Endodermal cell (in vitro differentiated cells): Measurements from ENCODE around the gene LYPD5. TPM values are rescaled to one million over a fixed set of nuclear protein-coding genes. Genes with fewer than 3 reads are reported as not detected.

Experiments
- DNase-seq: peaks from one replicate; pipeline ENCODE4 v3.0.0-alpha.2; 2017
- H3K27ac ChIP-seq: 2 replicates; pipeline ENCODE4 v1.5.1; 2013; ENCODE audit warnings: mild to moderate bottlenecking, low read depth, low read length, moderate library complexity
- H3K27me3 ChIP-seq: 2 replicates; pipeline ENCODE4 v1.6.1; 2013; ENCODE audit warnings: mild to moderate bottlenecking, low read length, moderate library complexity; ENCODE audit not compliant: insufficient read depth, control insufficient read depth, poor library complexity, severe bottlenecking
- H3K36me3 ChIP-seq: 2 replicates; pipeline ENCODE4 v1.7.0; 2013; ENCODE audit warnings: mild to moderate bottlenecking, low read length, moderate library complexity; ENCODE audit not compliant: control insufficient read depth, insufficient read depth
- H3K4me1 ChIP-seq: one replicate; pipeline ENCODE4 v1.7.0; 2013; ENCODE audit warnings: low read length; ENCODE audit not compliant: control insufficient read depth, insufficient read depth
- H3K4me3 ChIP-seq: 2 replicates; pipeline ENCODE4 v1.5.1; 2013; ENCODE audit warnings: mild to moderate bottlenecking, low read length, moderate library complexity
- H3K9ac ChIP-seq: 2 replicates; pipeline ENCODE4 v1.6.1; 2013; ENCODE audit warnings: mild to moderate bottlenecking, low read length, moderate library complexity; ENCODE audit not compliant: poor library complexity, severe bottlenecking; ENCODE audit errors: extremely low read depth
- H3K9me3 ChIP-seq: 2 replicates; pipeline ENCODE4 v1.6.1; 2013; ENCODE audit warnings: mild to moderate bottlenecking, low read length, moderate library complexity; ENCODE audit not compliant: control insufficient read depth
- H3K27ac Mint-ChIP-seq: 2 replicates; pipeline ENCODE4 v1.8.0; 2020; ENCODE audit warnings: mixed read lengths
- H3K27me3 Mint-ChIP-seq: 2 replicates; pipeline ENCODE4 v1.8.0; 2021; ENCODE audit warnings: mild to moderate bottlenecking, mixed read lengths; ENCODE audit not compliant: insufficient read depth
- H3K36me3 Mint-ChIP-seq: 2 replicates; pipeline ENCODE4 v1.8.0; 2020; ENCODE audit warnings: low read depth, mixed read lengths
- H3K4me1 Mint-ChIP-seq: 2 replicates; pipeline ENCODE4 v1.8.0; 2020; ENCODE audit warnings: mixed read lengths
- H3K4me3 Mint-ChIP-seq: 2 replicates; pipeline ENCODE4 v1.8.0; 2020; ENCODE audit warnings: mild to moderate bottlenecking, moderate library complexity, mixed read lengths
- H3K9me3 Mint-ChIP-seq: 2 replicates; pipeline ENCODE4 v1.8.0; 2020; ENCODE audit warnings: mild to moderate bottlenecking, mixed read lengths
- WGBS, 2 experiments: methylation state at CpG; one replicate each; pipeline versions ENCODE4 v1.1.5 to v1.1.7; 2013; ENCODE audit warnings: missing lambda C conversion rate in 2 of 2, mixed read lengths in 1 of 2; ENCODE audit not compliant: insufficient coverage in 1 of 2, insufficient read length in 1 of 2; 5-methylcytosine and 5-hydroxymethylcytosine counted together
- total RNA-seq, 2 donors: library from RNA; stranded (reverse); fragmentation: NEBNext Ultra II Directional in 1 of 2; extraction: Animal tissue kit (Norgen Biotek cat#: 25700) in 1 of 2; gene quantifications; 2 replicates in 1 of 2; 3 replicates in 1 of 2; pipeline ENCODE4 v1.2.1, GENCODE V29; 2021
- TF ChIP-seq, protein P1 (sequence below): fragments of 200-600 bp; sonication (generic); conservative IDR thresholded peaks from 2 replicates; pipeline ENCODE4 v1.5.0; 2021; ENCODE audit warnings: antibody characterized with exemption, mild to moderate bottlenecking

LYPD5 gene
- total RNA-seq, 2 donors from 2014 or later: 0.11 TPM; not detected in 1

DNA sequence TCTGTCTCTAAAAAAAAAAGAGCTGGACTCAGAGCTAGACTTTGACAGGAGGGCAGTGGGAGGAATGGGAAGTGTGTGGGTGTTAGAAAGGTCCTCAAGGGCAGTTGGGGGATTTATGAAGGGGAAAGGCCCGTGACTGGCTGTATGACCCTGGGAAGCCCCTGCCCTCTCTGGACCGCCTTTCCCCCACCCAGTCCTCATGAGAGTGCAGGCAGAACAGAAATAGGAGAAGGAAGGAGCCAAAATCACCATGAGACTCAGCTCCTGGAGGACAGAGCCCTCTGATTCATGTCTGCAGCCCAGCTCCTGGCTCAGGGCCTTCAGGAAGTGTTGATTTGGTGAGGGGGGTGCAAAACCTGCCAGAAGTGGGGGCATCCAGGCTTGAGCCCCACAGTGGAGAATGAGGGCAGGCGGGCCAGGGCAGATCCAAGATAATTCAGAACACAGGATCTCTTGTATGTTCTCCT lies 38.7 kb downstream of the LYPD5 start:
- H3K9ac ChIP-seq: no peak overlapping the region
- H3K27ac Mint-ChIP-seq: no peak overlapping the region
- H3K4me1 Mint-ChIP-seq: peaks cover 6% of the 10 kb centered on the region

DNA sequence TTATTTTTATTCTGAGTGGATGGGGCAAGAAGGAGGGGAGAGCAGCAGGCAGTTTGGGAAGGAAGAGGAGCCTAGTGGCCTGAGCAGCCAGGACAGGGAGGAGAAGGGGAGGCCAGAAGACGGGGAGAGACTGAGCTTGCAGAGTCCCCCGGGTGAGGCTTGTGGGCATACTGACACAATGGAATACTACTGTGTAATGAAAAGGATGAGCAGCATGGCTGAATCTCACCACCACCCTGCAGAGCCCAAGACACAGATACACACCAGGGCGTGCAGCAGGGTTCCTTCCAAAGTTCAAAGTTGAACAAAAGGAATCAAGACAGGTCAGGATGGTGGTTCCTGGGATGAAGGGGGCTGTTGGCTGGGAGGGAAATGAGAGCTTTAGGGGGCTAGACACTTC lies 39.4 kb downstream of the LYPD5 start:
- peaks cover 6% of the 10 kb centered on the region for H3K4me1 Mint-ChIP-seq

More for the DNA sequence above, 38.7 kb downstream of the LYPD5 start:
- Histone ChIP-seq H3K9me3 (no peaks in the 10 kb centered on the region), H3K4me1 (no peaks in the 10 kb centered on the region), H3K36me3 (no peaks in the 10 kb centered on the region), H3K4me3 (no peak overlapping the region), H3K27ac (no peak overlapping the region), H3K27me3 (no peaks in the 10 kb centered on the region)
- no peak for DNase-seq
- Mint-ChIP-seq H3K9me3 (no peaks in the 10 kb centered on the region), H3K36me3 (no peaks in the 10 kb centered on the region), H3K4me3 (no peak overlapping the region), H3K27me3 (peaks cover 7% of the 10 kb centered on the region)
- TF ChIP-seq, protein P1, sequence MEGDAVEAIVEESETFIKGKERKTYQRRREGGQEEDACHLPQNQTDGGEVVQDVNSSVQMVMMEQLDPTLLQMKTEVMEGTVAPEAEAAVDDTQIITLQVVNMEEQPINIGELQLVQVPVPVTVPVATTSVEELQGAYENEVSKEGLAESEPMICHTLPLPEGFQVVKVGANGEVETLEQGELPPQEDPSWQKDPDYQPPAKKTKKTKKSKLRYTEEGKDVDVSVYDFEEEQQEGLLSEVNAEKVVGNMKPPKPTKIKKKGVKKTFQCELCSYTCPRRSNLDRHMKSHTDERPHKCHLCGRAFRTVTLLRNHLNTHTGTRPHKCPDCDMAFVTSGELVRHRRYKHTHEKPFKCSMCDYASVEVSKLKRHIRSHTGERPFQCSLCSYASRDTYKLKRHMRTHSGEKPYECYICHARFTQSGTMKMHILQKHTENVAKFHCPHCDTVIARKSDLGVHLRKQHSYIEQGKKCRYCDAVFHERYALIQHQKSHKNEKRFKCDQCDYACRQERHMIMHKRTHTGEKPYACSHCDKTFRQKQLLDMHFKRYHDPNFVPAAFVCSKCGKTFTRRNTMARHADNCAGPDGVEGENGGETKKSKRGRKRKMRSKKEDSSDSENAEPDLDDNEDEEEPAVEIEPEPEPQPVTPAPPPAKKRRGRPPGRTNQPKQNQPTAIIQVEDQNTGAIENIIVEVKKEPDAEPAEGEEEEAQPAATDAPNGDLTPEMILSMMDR: no peak
- 86 to 100% methylated on average over 3 of the region's 3 CpGs for WGBS, 2 experiments

DNA sequence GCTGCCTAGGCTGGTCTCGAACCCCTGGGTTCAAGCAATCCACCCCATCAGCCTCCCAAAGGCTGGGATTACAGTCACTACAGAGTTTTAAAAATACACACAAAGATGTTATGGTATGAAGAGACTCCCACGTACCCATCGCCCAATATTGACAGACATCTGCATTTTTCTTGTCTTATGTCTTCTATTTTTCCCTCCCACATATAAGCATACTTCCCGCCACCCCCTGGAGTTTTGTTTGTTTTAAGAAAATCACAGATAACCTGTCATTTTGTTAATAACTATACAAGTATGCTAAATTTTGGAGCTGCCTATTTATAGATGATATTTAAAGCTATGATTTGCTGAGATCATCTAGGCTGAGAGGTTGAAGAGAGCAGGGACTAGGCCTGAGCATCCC lies 41.3 kb downstream of the LYPD5 start:
- no peaks in the 10 kb centered on the region for H3K27me3 ChIP-seq
- TF ChIP-seq, protein P1: no peak
- H3K9ac ChIP-seq: no peak overlapping the region
- H3K4me1 ChIP-seq: no peaks in the 10 kb centered on the region
- no peak overlapping the region for H3K27ac ChIP-seq
- H3K4me3 ChIP-seq: no peak overlapping the region
- Mint-ChIP-seq H3K27me3 (peaks cover 3% of the 10 kb centered on the region), H3K9me3 (no peaks in the 10 kb centered on the region), H3K27ac (no peak overlapping the region), H3K4me3 (no peak overlapping the region), H3K4me1 (peaks cover 6% of the 10 kb centered on the region), H3K36me3 (peaks cover 4% of the 10 kb centered on the region)
- H3K9me3 ChIP-seq: no peaks in the 10 kb centered on the region
- 80 to 81% methylated on average over 2 to 4 of the region's 4 CpGs for WGBS, 2 experiments
- peaks cover 5% of the 10 kb centered on the region for H3K36me3 ChIP-seq
- no peak for DNase-seq

More for the DNA sequence above, 39.4 kb downstream of the LYPD5 start:
- Histone ChIP-seq H3K4me3 (no peak overlapping the region), H3K9ac (no peak overlapping the region), H3K27me3 (no peaks in the 10 kb centered on the region), H3K27ac (no peak overlapping the region), H3K36me3 (no peaks in the 10 kb centered on the region), H3K9me3 (no peaks in the 10 kb centered on the region), H3K4me1 (no peaks in the 10 kb centered on the region)
- 96 to 100% methylated on average over 2 to 3 of the region's 3 CpGs for WGBS, 2 experiments
- TF ChIP-seq, protein P1: no peak
- H3K9me3 Mint-ChIP-seq: no peaks in the 10 kb centered on the region
- H3K4me3 Mint-ChIP-seq: no peak overlapping the region
- no peak overlapping the region for H3K27ac Mint-ChIP-seq
- H3K27me3 Mint-ChIP-seq: peaks cover 3% of the 10 kb centered on the region
- DNase-seq: no peak
- H3K36me3 Mint-ChIP-seq: no peaks in the 10 kb centered on the region
